ENCODE measurements around the gene AURKAIP1.

AURKAIP1 gene

GRCh38 chr1:1336931-1337792, 37.8 kb downstream of the AURKAIP1 start:
- Histone ChIP-seq H3K27me3 (ENCODE audit: insufficient read depth, low read length) (no peaks in the 10 kb centered on the region), H3K36me3 (ENCODE audit: insufficient read depth, low read length) (peaks cover 11% of the 10 kb centered on the region; the same call in 1 of the 2 replicates), H3K27ac (ENCODE audit: low read depth, low read length) (no peak overlapping the region), H3K4me1 (ENCODE audit: control insufficient read depth, insufficient read depth, low read length, unreplicated experiment) (no peaks in the 10 kb centered on the region), H3K4me3 (ENCODE audit: low read depth, low read length) (no peak overlapping the region), H3K79me2 (ENCODE audit: control insufficient read depth, insufficient read depth, low read length, unreplicated experiment) (peaks cover 2% of the 10 kb centered on the region), H2AFZ (ENCODE audit: low read length, unreplicated experiment) (no peak overlapping the region)

GRCh38 chr1:1336446-1336845, 38.6 kb downstream of the AURKAIP1 start:
- no peak overlapping the region for H2AFZ ChIP-seq (ENCODE audit: low read length, unreplicated experiment)
- no peaks in the 10 kb centered on the region for H3K79me2 ChIP-seq (ENCODE audit: control insufficient read depth, insufficient read depth, low read length, unreplicated experiment)
- peaks cover 9% of the 10 kb centered on the region; the same call in 1 of the 2 replicates for H3K36me3 ChIP-seq (ENCODE audit: insufficient read depth, low read length)
- no peak overlapping the region for H3K27ac ChIP-seq (ENCODE audit: low read depth, low read length)
- no peak overlapping the region for H3K4me3 ChIP-seq (ENCODE audit: low read depth, low read length)
- H3K4me1 ChIP-seq (ENCODE audit: control insufficient read depth, insufficient read depth, low read length, unreplicated experiment), result no peaks in the 10 kb centered on the region
- no peaks in the 10 kb centered on the region for H3K27me3 ChIP-seq (ENCODE audit: insufficient read depth, low read length)

- Histone ChIP-seq H3K27ac (ENCODE audit: low read depth, low read length) (no peak overlapping the region), H3K4me1 (ENCODE audit: control insufficient read depth, insufficient read depth, low read length, unreplicated experiment) (no peaks in the 10 kb centered on the region), H3K36me3 (ENCODE audit: insufficient read depth, low read length) (peaks cover 3% of the 10 kb centered on the region; the same call in 1 of the 2 replicates), H3K27me3 (ENCODE audit: insufficient read depth, low read length) (no peaks in the 10 kb centered on the region), H2AFZ (ENCODE audit: low read length, unreplicated experiment) (no peak overlapping the region), H3K4me3 (ENCODE audit: low read depth, low read length) (no peak overlapping the region), H3K79me2 (ENCODE audit: control insufficient read depth, insufficient read depth, low read length, unreplicated experiment) (no peaks in the 10 kb centered on the region)
Measured at GRCh38 chr1:1335792-1336248, 39.2 kb downstream of the AURKAIP1 start.

- H3K4me3 ChIP-seq (ENCODE audit: low read depth, low read length), result no peak overlapping the region
- H3K36me3 ChIP-seq (ENCODE audit: insufficient read depth, low read length), result peaks cover 3% of the 10 kb centered on the region; the same call in 1 of the 2 replicates
- H3K4me1 ChIP-seq (ENCODE audit: control insufficient read depth, insufficient read depth, low read length, unreplicated experiment), result peaks cover 3% of the 10 kb centered on the region
- H2AFZ ChIP-seq (ENCODE audit: low read length, unreplicated experiment), result no peak overlapping the region
- H3K27me3 ChIP-seq (ENCODE audit: insufficient read depth, low read length), result no peaks in the 10 kb centered on the region
- no peak overlapping the region for H3K27ac ChIP-seq (ENCODE audit: low read depth, low read length)
- H3K79me2 ChIP-seq (ENCODE audit: control insufficient read depth, insufficient read depth, low read length, unreplicated experiment), result no peaks in the 10 kb centered on the region
Measured at GRCh38 chr1:1335283-1335682, 39.7 kb downstream of the AURKAIP1 start.

GRCh38 chr1:1334835-1335234, 40.2 kb downstream of the AURKAIP1 start:
- no peaks in the 10 kb centered on the region for H3K27me3 ChIP-seq (ENCODE audit: insufficient read depth, low read length)
- H3K4me3 ChIP-seq (ENCODE audit: low read depth, low read length), result no peak overlapping the region
- H2AFZ ChIP-seq (ENCODE audit: low read length, unreplicated experiment), result no peak overlapping the region
- no peak overlapping the region for H3K27ac ChIP-seq (ENCODE audit: low read depth, low read length)
- no peaks in the 10 kb centered on the region for H3K79me2 ChIP-seq (ENCODE audit: control insufficient read depth, insufficient read depth, low read length, unreplicated experiment)
- peaks cover 3% of the 10 kb centered on the region; the same call in 1 of the 2 replicates for H3K36me3 ChIP-seq (ENCODE audit: insufficient read depth, low read length)
- H3K4me1 ChIP-seq (ENCODE audit: control insufficient read depth, insufficient read depth, low read length, unreplicated experiment), result peaks cover 3% of the 10 kb centered on the region

GRCh38 chr1:1333551-1334241, 41.3 kb downstream of the AURKAIP1 start:
- Histone ChIP-seq H2AFZ (ENCODE audit: low read length, unreplicated experiment) (no peak overlapping the region), H3K27ac (ENCODE audit: low read depth, low read length) (no peak overlapping the region), H3K36me3 (ENCODE audit: insufficient read depth, low read length) (peaks cover 3% of the 10 kb centered on the region; the same call in 1 of the 2 replicates), H3K4me1 (ENCODE audit: control insufficient read depth, insufficient read depth, low read length, unreplicated experiment) (peaks cover 3% of the 10 kb centered on the region), H3K4me3 (ENCODE audit: low read depth, low read length) (no peak overlapping the region), H3K27me3 (ENCODE audit: insufficient read depth, low read length) (no peaks in the 10 kb centered on the region), H3K79me2 (ENCODE audit: control insufficient read depth, insufficient read depth, low read length, unreplicated experiment) (no peaks in the 10 kb centered on the region)

GRCh38 chr1:1332774-1333480, 42.1 kb downstream of the AURKAIP1 start:
- no peaks in the 10 kb centered on the region for H3K79me2 ChIP-seq (ENCODE audit: control insufficient read depth, insufficient read depth, low read length, unreplicated experiment)
- H3K4me3 ChIP-seq (ENCODE audit: low read depth, low read length), result no peak overlapping the region

GRCh38 chr1:1332031-1332755, 42.8 kb downstream of the AURKAIP1 start:
- no peak overlapping the region for H3K4me3 ChIP-seq (ENCODE audit: low read depth, low read length)
- H2AFZ ChIP-seq (ENCODE audit: low read length, unreplicated experiment), result no peak overlapping the region
- no peak overlapping the region for H3K27ac ChIP-seq (ENCODE audit: low read depth, low read length)
- no peaks in the 10 kb centered on the region for H3K79me2 ChIP-seq (ENCODE audit: control insufficient read depth, insufficient read depth, low read length, unreplicated experiment)
- peaks cover 3% of the 10 kb centered on the region for H3K4me1 ChIP-seq (ENCODE audit: control insufficient read depth, insufficient read depth, low read length, unreplicated experiment)
- no peaks in the 10 kb centered on the region for H3K36me3 ChIP-seq (ENCODE audit: insufficient read depth, low read length)
- no peaks in the 10 kb centered on the region for H3K27me3 ChIP-seq (ENCODE audit: insufficient read depth, low read length)

More at GRCh38 chr1:1332774-1333480, 42.1 kb downstream of the AURKAIP1 start:
- Histone ChIP-seq H3K27ac (ENCODE audit: low read depth, low read length) (no peak overlapping the region), H3K4me1 (ENCODE audit: control insufficient read depth, insufficient read depth, low read length, unreplicated experiment) (peaks cover 3% of the 10 kb centered on the region), H3K27me3 (ENCODE audit: insufficient read depth, low read length) (no peaks in the 10 kb centered on the region), H2AFZ (ENCODE audit: low read length, unreplicated experiment) (no peak overlapping the region), H3K36me3 (ENCODE audit: insufficient read depth, low read length) (peaks cover 2% of the 10 kb centered on the region; the same call in 1 of the 2 replicates)

- H3K27ac ChIP-seq (ENCODE audit: low read depth, low read length), result no peak within 1 kb of the TSS
- no peak within 1 kb of the TSS for H2AFZ ChIP-seq (ENCODE audit: low read length, unreplicated experiment)
- H3K27me3 ChIP-seq (ENCODE audit: insufficient read depth, low read length), result no peaks in the 10 kb centered on the region
- H3K4me1 ChIP-seq (ENCODE audit: control insufficient read depth, insufficient read depth, low read length, unreplicated experiment), result peaks cover 3% of the 10 kb centered on the region
- H3K4me3 ChIP-seq (ENCODE audit: low read depth, low read length), result no peak within 1 kb of the TSS
- no peaks in the 10 kb centered on the region for H3K79me2 ChIP-seq (ENCODE audit: control insufficient read depth, insufficient read depth, low read length, unreplicated experiment)
- H3K36me3 ChIP-seq (ENCODE audit: insufficient read depth, low read length), result no peaks in the 10 kb centered on the region
Measured at GRCh38 chr1:1331068-1331965, 43.7 kb downstream of the AURKAIP1 start, which contains the start of gene TAS1R3. Gene TAS1R3, plus strand, starts transcription at chr1:1331280. Its CDS starts 66 bp downstream, at chr1:1331346.

Measured in ACC112 (cell line).